Heart left ventricle (tissue), 13 donors: ENCODE measurements around the gene CYP27C1.

Experiments used
- POLR2A ChIP-seq, 2 donors: fragments of 450-650 bp; IDR thresholded peaks; one replicate each; pipeline ENCODE4 v1.6.1; 2017; ENCODE audit warnings: antibody characterized with exemption in 2 of 2, mild to moderate bottlenecking in 2 of 2, moderate library complexity in 2 of 2
- TF ChIP-seq, protein P1 (sequence below), 12 donors: fragments of 200-600 bp; sonication (generic) in 4 of 12; IDR thresholded peaks; one replicate each; pipeline versions ENCODE4 v1.5.0 to v1.8.0; 2018 to 2022; ENCODE audit warnings: antibody characterized with exemption in 12 of 12, mild to moderate bottlenecking in 5 of 12
- donor health status: ischemic (EF 13 %, LVEDD 7.1; RV severe dilation, severe dysfunction).
- donor health status: DM: no; HTN: yes; CAD: no.
- donor health status: DM: no; HTN: no; CAD: no.
- donor health status: ischemic (EF 25% LVEDD 6.9; RV normal size, moderate dysfunction).
- donor health status: ischemic (EF 25% LVEDD 5.7; RV mildly dilated, moderate dysfunction).
- donor health status: ischemic (EF 35%, LVEDD 5.7; RV mildly dilated, moderate dysfunction).
- donor health status: nonischemic (EF 11% LVEDD 7.7; RV severe dilation, severe dysfunction).
- donor health status: DM: yes; HTN: yes; CAD: no.
- donor health status: PGD.
- donor health status: ischemic (EF 29% LVEDD 5.4; RV normal size, mild dysfunction).
- donor health status: nonischemic (EF 23%, LVEDD 6.1; RV moderate dilation, normal function).

DNA sequence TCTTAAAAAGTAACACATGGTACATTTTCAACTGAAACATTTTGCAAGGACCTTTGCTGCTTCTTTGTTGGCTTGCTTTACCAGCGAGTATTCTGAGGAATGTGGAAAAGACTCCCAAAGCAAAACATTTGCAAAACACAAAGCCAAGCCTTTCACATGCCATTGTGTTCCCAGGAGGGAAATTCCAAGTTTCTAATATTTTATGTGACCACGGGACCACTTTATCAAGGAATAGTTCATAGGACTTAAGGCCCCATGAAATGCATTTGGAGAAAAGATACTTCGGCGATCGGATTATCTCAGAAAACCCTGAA is 26.2 kb downstream of the CYP27C1 start:
- TF ChIP-seq, protein P1, sequence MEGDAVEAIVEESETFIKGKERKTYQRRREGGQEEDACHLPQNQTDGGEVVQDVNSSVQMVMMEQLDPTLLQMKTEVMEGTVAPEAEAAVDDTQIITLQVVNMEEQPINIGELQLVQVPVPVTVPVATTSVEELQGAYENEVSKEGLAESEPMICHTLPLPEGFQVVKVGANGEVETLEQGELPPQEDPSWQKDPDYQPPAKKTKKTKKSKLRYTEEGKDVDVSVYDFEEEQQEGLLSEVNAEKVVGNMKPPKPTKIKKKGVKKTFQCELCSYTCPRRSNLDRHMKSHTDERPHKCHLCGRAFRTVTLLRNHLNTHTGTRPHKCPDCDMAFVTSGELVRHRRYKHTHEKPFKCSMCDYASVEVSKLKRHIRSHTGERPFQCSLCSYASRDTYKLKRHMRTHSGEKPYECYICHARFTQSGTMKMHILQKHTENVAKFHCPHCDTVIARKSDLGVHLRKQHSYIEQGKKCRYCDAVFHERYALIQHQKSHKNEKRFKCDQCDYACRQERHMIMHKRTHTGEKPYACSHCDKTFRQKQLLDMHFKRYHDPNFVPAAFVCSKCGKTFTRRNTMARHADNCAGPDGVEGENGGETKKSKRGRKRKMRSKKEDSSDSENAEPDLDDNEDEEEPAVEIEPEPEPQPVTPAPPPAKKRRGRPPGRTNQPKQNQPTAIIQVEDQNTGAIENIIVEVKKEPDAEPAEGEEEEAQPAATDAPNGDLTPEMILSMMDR (IDR thresholded peaks at IDR 0.05) = no peak
- TF ChIP-seq POLR2A (IDR thresholded peaks at IDR 0.05) = no peak
